Ishikawa (cell line): ENCODE measurements around the gene RNF11.

ENCODE experiments used
- CEBPB ChIP-seq: IDR thresholded peaks from 2 replicates; pipeline ENCODE4 v1.6.1; 2012
- CREB1 ChIP-seq: IDR thresholded peaks from 2 replicates; pipeline ENCODE4 v1.6.1; 2012; ENCODE audit warnings: low read depth
- EGR1 ChIP-seq: IDR thresholded peaks from 2 replicates; pipeline ENCODE4 v1.6.1; 2012
- EP300 ChIP-seq: IDR thresholded peaks from 2 replicates; pipeline ENCODE4 v1.6.1; 2012; ENCODE audit warnings: borderline replicate concordance
- FOXM1 ChIP-seq: IDR thresholded peaks from 2 replicates; pipeline ENCODE4 v1.6.1; 2012; ENCODE audit warnings: low read depth, borderline replicate concordance
- MAX ChIP-seq: IDR thresholded peaks from 2 replicates; pipeline ENCODE4 v1.6.1; 2012
- NFIC ChIP-seq: IDR thresholded peaks from 2 replicates; pipeline ENCODE4 v1.6.1; 2012
- RAD21 ChIP-seq: IDR thresholded peaks from 2 replicates; pipeline ENCODE4 v1.6.1; 2012; ENCODE audit warnings: low read depth
- REST ChIP-seq: IDR thresholded peaks from 2 replicates; pipeline ENCODE4 v1.6.1; 2012; ENCODE audit warnings: low read depth, mild to moderate bottlenecking
- TAF1 ChIP-seq: IDR thresholded peaks from 2 replicates; pipeline ENCODE4 v1.6.1; 2012; ENCODE audit warnings: low read depth, mild to moderate bottlenecking
- TCF12 ChIP-seq: IDR thresholded peaks from 2 replicates; pipeline ENCODE4 v1.6.1; 2012; ENCODE audit warnings: low read depth
- TEAD4 ChIP-seq: IDR thresholded peaks from 2 replicates; pipeline ENCODE4 v1.6.1; 2012
- USF1 ChIP-seq: IDR thresholded peaks from 2 replicates; pipeline ENCODE4 v1.6.1; 2012
- YY1 ChIP-seq: IDR thresholded peaks from 2 replicates; pipeline ENCODE4 v1.6.1; 2012; ENCODE audit warnings: low read depth
- ZBTB7A ChIP-seq: IDR thresholded peaks from 2 replicates; pipeline ENCODE4 v1.6.1; 2012; ENCODE audit warnings: low read depth

The RNF11 gene

GRCh38 chr1:51317798-51318197 is 81.7 kb downstream of the RNF11 start:
- TF ChIP-seq USF1 (no peak), TAF1 (no peak), TEAD4 (no peak), TCF12 (no peak), CREB1 (no peak)

- TF ChIP-seq USF1: no peak
- no peak for TF ChIP-seq TAF1
- no peak for TF ChIP-seq ZBTB7A
- TF ChIP-seq CREB1: no peak
- TF ChIP-seq CEBPB: no peak
- TF ChIP-seq EP300: no peak
- no peak for TF ChIP-seq YY1
- TF ChIP-seq TCF12: no peak
- TF ChIP-seq TEAD4: no peak
- no peak for TF ChIP-seq EGR1
- no peak for TF ChIP-seq REST
- no peak for TF ChIP-seq RAD21
These were observed 85.2 kb downstream of the RNF11 start for GRCh38 chr1:51320967-51321923.

- TF ChIP-seq EP300 (no peak), MAX (no peak), USF1 (no peak), CREB1 (no peak), TCF12 (no peak), YY1 (no peak), FOXM1 (no peak), TAF1 (no peak), EGR1 (no peak), CEBPB (no peak), RAD21 (no peak), ZBTB7A (no peak), TEAD4 (no peak), NFIC (no peak)
These were observed 85.8 kb downstream of the RNF11 start for GRCh38 chr1:51321924-51322280.

- TF ChIP-seq NFIC (no peak), REST (no peak), CEBPB (no peak), ZBTB7A (no peak), CREB1 (no peak), TEAD4 (no peak), EGR1 (no peak), USF1 (no peak), TCF12 (no peak), MAX (no peak), RAD21 (no peak), FOXM1 (no peak), EP300 (no peak)
These were observed 86.5 kb downstream of the RNF11 start for GRCh38 chr1:51322417-51323101.
